BLaER1 (cell line): ENCODE results near the gene NCKAP5.

Source experiments
- H3K27ac ChIP-seq: shearing (Covaris generic); formaldehyde crosslinking; 2 replicates; pipeline ENCODE4 v1.8.1; 2022
- H3K27me3 ChIP-seq: shearing (Covaris generic); formaldehyde crosslinking; 2 replicates; pipeline ENCODE4 v1.8.1; 2022
- H3K36me3 ChIP-seq: shearing (Covaris generic); formaldehyde crosslinking; 2 replicates; pipeline ENCODE4 v1.8.1; 2022
- H3K4me1 ChIP-seq: shearing (Covaris generic); formaldehyde crosslinking; 2 replicates; pipeline ENCODE4 v1.8.1; 2022
- H3K4me2 ChIP-seq: shearing (Covaris generic); formaldehyde crosslinking; 2 replicates; pipeline ENCODE4 v1.8.1; 2022
- H3K4me3 ChIP-seq: shearing (Covaris generic); formaldehyde crosslinking; 2 replicates; pipeline ENCODE4 v1.8.1; 2022
- H3K9ac ChIP-seq: shearing (Covaris generic); formaldehyde crosslinking; 2 replicates; pipeline ENCODE4 v1.8.1; 2022
- H3K9me3 ChIP-seq: shearing (Covaris generic); formaldehyde crosslinking; 2 replicates; pipeline ENCODE4 v1.8.1; 2022
- H4K20me1 ChIP-seq: shearing (Covaris generic); formaldehyde crosslinking; 2 replicates; pipeline ENCODE4 v1.8.1; 2022
- Cebpa-rat ChIP-seq: shearing (Covaris generic); IDR thresholded peaks from 2 replicates; pipeline ENCODE4 v1.8.1; 2022

The NCKAP5 gene

GRCh38 chr2:133167223-133167622 lies 401.0 kb downstream of the NCKAP5 start:
- no peak overlapping the region for H3K9ac ChIP-seq
- no peak overlapping the region for H3K4me3 ChIP-seq
- no peaks in the 10 kb centered on the region for H3K36me3 ChIP-seq
- no peaks in the 10 kb centered on the region for H4K20me1 ChIP-seq
- no peaks in the 10 kb centered on the region for H3K4me1 ChIP-seq
- H3K27me3 ChIP-seq = no peaks in the 10 kb centered on the region
- TF ChIP-seq Cebpa-rat = no peak
- H3K27ac ChIP-seq = no peak overlapping the region
- no peak overlapping the region for H3K4me2 ChIP-seq
- no peaks in the 10 kb centered on the region for H3K9me3 ChIP-seq

GRCh38 chr2:133166031-133166430 lies 402.2 kb downstream of the NCKAP5 start:
- Histone ChIP-seq H3K4me2 (no peak overlapping the region), H3K27ac (no peak overlapping the region), H3K36me3 (no peaks in the 10 kb centered on the region), H3K4me3 (no peak overlapping the region), H3K27me3 (no peaks in the 10 kb centered on the region), H3K9me3 (no peaks in the 10 kb centered on the region), H3K4me1 (no peaks in the 10 kb centered on the region), H4K20me1 (no peaks in the 10 kb centered on the region), H3K9ac (no peak overlapping the region)
- no peak for TF ChIP-seq Cebpa-rat

DNA sequence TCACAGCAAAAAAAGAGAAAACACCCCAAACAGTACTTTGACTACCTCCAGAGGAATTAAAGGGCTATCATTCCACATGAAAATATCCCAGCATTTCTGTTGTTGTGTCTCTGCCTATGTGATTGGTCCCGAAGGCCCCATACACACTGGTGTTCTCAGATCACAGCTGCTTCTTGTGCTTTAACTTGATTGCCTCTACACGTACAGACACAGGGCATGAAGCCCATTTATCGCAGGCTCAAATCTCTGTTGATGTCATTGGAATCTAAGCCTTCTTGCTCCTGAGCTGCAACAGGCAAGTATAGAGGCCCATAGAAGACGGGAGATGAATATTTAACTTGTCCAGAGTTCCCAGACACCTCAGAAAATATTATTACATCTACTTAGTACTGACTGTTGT lies 405.2 kb downstream of the NCKAP5 start:
- no peak overlapping the region for H3K4me3 ChIP-seq
- H3K9ac ChIP-seq = no peak overlapping the region
- H3K27me3 ChIP-seq = no peaks in the 10 kb centered on the region
- H4K20me1 ChIP-seq = no peaks in the 10 kb centered on the region
- H3K9me3 ChIP-seq = no peaks in the 10 kb centered on the region
- no peaks in the 10 kb centered on the region for H3K4me1 ChIP-seq
- H3K36me3 ChIP-seq = no peaks in the 10 kb centered on the region
- no peak overlapping the region for H3K4me2 ChIP-seq
- TF ChIP-seq Cebpa-rat = no peak
- no peak overlapping the region for H3K27ac ChIP-seq

- Histone ChIP-seq H3K36me3 (no peaks in the 10 kb centered on the region), H3K27ac (no peak overlapping the region), H3K4me1 (no peaks in the 10 kb centered on the region), H4K20me1 (no peaks in the 10 kb centered on the region), H3K9me3 (no peaks in the 10 kb centered on the region), H3K4me2 (no peak overlapping the region), H3K27me3 (no peaks in the 10 kb centered on the region), H3K9ac (no peak overlapping the region), H3K4me3 (no peak overlapping the region)
- no peak for TF ChIP-seq Cebpa-rat
Measured at GRCh38 chr2:133158442-133158841, 409.8 kb downstream of the NCKAP5 start.

- no peak for TF ChIP-seq Cebpa-rat
- no peaks in the 10 kb centered on the region for H3K27me3 ChIP-seq
- H3K9me3 ChIP-seq = no peaks in the 10 kb centered on the region
- H3K36me3 ChIP-seq = no peaks in the 10 kb centered on the region
- no peaks in the 10 kb centered on the region for H3K4me1 ChIP-seq
- H3K9ac ChIP-seq = no peak overlapping the region
- H3K4me3 ChIP-seq = no peak overlapping the region
- no peak overlapping the region for H3K4me2 ChIP-seq
- H3K27ac ChIP-seq = no peak overlapping the region
- no peaks in the 10 kb centered on the region for H4K20me1 ChIP-seq
Measured at GRCh38 chr2:133158024-133158423, 410.2 kb downstream of the NCKAP5 start.

DNA sequence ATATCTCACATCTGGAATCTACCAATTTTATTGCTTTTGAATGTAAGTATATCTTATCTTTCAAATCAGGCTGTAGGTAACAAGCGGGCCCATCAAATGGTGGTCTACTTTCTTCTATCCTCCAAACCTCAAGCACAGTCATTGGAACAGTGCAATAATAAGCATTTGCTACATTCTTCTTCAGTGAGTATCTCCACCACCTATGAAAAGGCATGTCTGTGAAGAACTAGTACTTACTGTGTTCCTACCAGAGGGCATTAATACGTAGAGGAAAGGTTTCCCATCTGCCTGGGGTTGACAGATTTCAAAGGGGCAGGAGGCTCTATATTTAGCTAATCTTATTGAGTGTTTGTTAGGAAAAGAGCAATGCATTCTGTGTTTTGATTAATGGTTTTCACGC lies 411.1 kb downstream of the NCKAP5 start:
- Histone ChIP-seq H3K9me3 (no peaks in the 10 kb centered on the region), H3K4me1 (no peaks in the 10 kb centered on the region), H3K27me3 (no peaks in the 10 kb centered on the region), H3K36me3 (no peaks in the 10 kb centered on the region), H3K27ac (no peak overlapping the region), H4K20me1 (no peaks in the 10 kb centered on the region), H3K9ac (no peak overlapping the region), H3K4me3 (no peak overlapping the region), H3K4me2 (no peak overlapping the region)
- no peak for TF ChIP-seq Cebpa-rat

DNA sequence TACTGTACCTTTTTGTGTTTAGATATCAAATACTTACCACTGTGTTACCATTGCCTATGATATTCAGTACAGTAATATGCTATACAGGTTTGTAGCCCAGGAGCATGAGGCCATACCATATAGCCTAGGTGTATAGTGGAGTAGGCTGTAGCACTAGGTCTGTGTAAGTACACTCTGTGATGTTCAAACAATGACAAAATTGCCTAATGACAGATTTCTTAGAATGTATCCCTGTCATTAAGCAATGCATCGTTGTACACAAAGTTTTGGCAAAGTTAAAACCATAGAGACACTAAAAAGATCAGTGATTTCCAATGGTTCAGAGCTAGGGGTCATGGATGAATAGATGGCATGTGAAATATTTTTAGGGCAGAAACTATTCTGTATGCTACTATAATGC lies 415.5 kb downstream of the NCKAP5 start:
- no peak overlapping the region for H3K4me2 ChIP-seq
- no peaks in the 10 kb centered on the region for H4K20me1 ChIP-seq
- H3K4me1 ChIP-seq = no peaks in the 10 kb centered on the region
- H3K27ac ChIP-seq = no peak overlapping the region
- H3K9ac ChIP-seq = no peak overlapping the region
- no peaks in the 10 kb centered on the region for H3K36me3 ChIP-seq
- no peak overlapping the region for H3K4me3 ChIP-seq
- no peak for TF ChIP-seq Cebpa-rat
- H3K27me3 ChIP-seq = no peaks in the 10 kb centered on the region
- H3K9me3 ChIP-seq = no peaks in the 10 kb centered on the region

DNA sequence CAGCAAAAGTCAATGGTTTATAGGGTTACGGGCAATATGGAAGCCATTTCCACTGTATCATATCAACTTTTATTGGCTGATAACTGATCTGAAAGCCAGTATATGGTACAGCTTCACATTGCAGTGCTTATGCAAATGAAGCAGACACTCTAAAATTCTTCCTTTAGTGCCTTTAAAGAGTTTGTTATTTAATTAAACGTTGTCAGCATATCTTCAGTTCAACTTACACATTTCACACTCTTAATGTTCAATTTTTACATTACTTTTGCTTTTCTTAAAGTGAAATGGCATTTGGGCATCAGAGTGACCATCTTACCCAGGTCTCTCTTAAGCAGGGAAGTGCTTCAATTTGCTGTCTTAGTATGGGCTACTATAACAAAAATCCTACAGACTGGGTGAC lies 420.1 kb downstream of the NCKAP5 start:
- no peaks in the 10 kb centered on the region for H3K36me3 ChIP-seq

DNA sequence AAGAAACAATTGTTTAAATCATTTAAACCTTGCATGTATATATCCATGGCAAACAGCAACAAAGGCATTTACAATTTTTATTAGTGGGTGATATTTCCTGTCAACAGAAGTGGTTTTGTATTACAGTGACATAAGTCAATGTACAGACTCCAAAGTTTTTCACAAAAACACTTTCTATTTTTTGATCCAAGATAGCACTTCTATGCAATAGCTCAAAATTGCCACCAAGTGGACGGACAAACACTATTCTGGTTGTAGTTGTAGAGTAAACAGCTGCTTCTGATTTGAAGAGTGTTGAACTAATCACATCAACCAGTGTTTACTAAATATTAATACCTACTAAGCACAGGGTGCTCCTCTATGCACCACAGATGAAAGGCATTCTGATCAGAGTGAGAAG lies 421.4 kb downstream of the NCKAP5 start:
- Histone ChIP-seq H3K9me3 (no peaks in the 10 kb centered on the region), H3K4me3 (no peak overlapping the region), H4K20me1 (no peaks in the 10 kb centered on the region), H3K4me1 (peaks cover 6% of the 10 kb centered on the region; the same call in 1 of the 2 replicates), H3K27ac (no peak overlapping the region), H3K27me3 (no peaks in the 10 kb centered on the region), H3K4me2 (no peak overlapping the region), H3K36me3 (no peaks in the 10 kb centered on the region), H3K9ac (no peak overlapping the region)
- no peak for TF ChIP-seq Cebpa-rat

More for the DNA sequence above, 420.1 kb downstream of the NCKAP5 start:
- TF ChIP-seq Cebpa-rat = no peak
- no peak overlapping the region for H3K9ac ChIP-seq
- no peak overlapping the region for H3K27ac ChIP-seq
- H4K20me1 ChIP-seq = no peaks in the 10 kb centered on the region
- H3K4me2 ChIP-seq = no peak overlapping the region
- H3K27me3 ChIP-seq = no peaks in the 10 kb centered on the region
- H3K4me3 ChIP-seq = no peak overlapping the region
- H3K4me1 ChIP-seq = no peaks in the 10 kb centered on the region
- no peaks in the 10 kb centered on the region for H3K9me3 ChIP-seq

GRCh38 chr2:133143645-133144044 lies 424.6 kb downstream of the NCKAP5 start:
- Histone ChIP-seq H3K4me2 (no peak overlapping the region), H4K20me1 (no peaks in the 10 kb centered on the region), H3K4me3 (no peak overlapping the region), H3K36me3 (no peaks in the 10 kb centered on the region), H3K9me3 (no peaks in the 10 kb centered on the region), H3K27me3 (no peaks in the 10 kb centered on the region), H3K4me1 (peaks cover 7% of the 10 kb centered on the region; the same call in 1 of the 2 replicates), H3K27ac (no peak overlapping the region), H3K9ac (no peak overlapping the region)
- TF ChIP-seq Cebpa-rat = no peak

DNA sequence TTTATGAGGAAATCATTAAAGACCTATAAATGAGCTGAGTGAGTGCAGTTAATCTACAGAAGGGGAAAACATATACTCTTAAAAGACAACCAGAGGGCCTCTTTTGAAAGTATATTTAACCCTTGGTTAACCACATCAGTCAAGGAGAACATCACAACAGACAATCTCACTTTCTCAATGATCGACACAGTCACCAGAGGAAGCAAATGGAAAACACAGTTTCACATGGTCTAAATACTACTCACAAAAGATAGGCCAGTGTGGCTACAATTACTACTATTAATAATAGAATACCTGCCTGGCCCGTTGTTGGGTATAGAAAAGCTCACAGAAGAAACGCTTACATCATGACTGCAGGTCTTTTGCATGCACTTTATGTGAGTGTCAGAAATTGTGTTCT lies 426.2 kb downstream of the NCKAP5 start:
- H3K36me3 ChIP-seq = no peaks in the 10 kb centered on the region
- no peak overlapping the region for H3K4me3 ChIP-seq
- TF ChIP-seq Cebpa-rat = no peak

More for the DNA sequence above, 426.2 kb downstream of the NCKAP5 start:
- Histone ChIP-seq H3K9ac (no peak overlapping the region), H3K4me2 (no peak overlapping the region), H4K20me1 (no peaks in the 10 kb centered on the region), H3K27ac (no peak overlapping the region), H3K27me3 (no peaks in the 10 kb centered on the region), H3K4me1 (peaks cover 7% of the 10 kb centered on the region; the same call in 1 of the 2 replicates), H3K9me3 (no peaks in the 10 kb centered on the region)
